Suprapubic skin (tissue), 4 donors: ENCODE results near the gene ITGA3. TPM values are rescaled to one million over a fixed set of nuclear protein-coding genes. Genes with fewer than 3 reads are reported as not detected.
A peak's percentile ranks its signal among the peaks of the same experiment; 100 is the strongest.

Experiments
- DNase-seq, 2 donors: peaks; one replicate each; pipeline ENCODE4 v3.0.0-alpha.2; 2019; ENCODE audit warnings: low spot score in 2 of 2
- H3K27ac ChIP-seq: fragments of 200-600 bp; sonication (generic); one replicate; pipeline ENCODE4 v1.5.1; 2019
- H3K27me3 ChIP-seq: fragments of 200-600 bp; sonication (generic); one replicate; pipeline ENCODE4 v1.5.1; 2019
- H3K36me3 ChIP-seq: fragments of 200-600 bp; sonication (generic); one replicate; pipeline ENCODE4 v1.5.1; 2019
- H3K4me1 ChIP-seq: fragments of 200-600 bp; sonication (generic); one replicate; pipeline ENCODE4 v1.5.1; 2019
- H3K4me3 ChIP-seq: fragments of 200-600 bp; sonication (generic); one replicate; pipeline ENCODE4 v1.5.1; 2019; ENCODE audit warnings: mild to moderate bottlenecking
- H3K9me3 ChIP-seq: fragments of 200-600 bp; sonication (generic); one replicate; pipeline ENCODE4 v1.5.1; 2019
- CTCF ChIP-seq, 2 donors: fragments of 200-600 bp in 1 of 2; fragments of 450-650 bp in 1 of 2; sonication (generic) in 1 of 2; IDR thresholded peaks; one replicate each; pipeline ENCODE4 v1.5.1; 2016 to 2019; ENCODE audit warnings: antibody characterized with exemption in 2 of 2, mild to moderate bottlenecking in 1 of 2, moderate library complexity in 1 of 2
- EP300 ChIP-seq: sonication (generic); formaldehyde crosslinking; IDR thresholded peaks from one replicate; pipeline ENCODE4 v1.6.1; 2017; ENCODE audit warnings: antibody characterized with exemption
- POLR2A ChIP-seq, 2 donors: fragments of 450-650 bp; IDR thresholded peaks; one replicate each; pipeline ENCODE4 v1.6.1; 2017; ENCODE audit warnings: antibody characterized with exemption in 2 of 2, mild to moderate bottlenecking in 2 of 2, moderate library complexity in 2 of 2
- POLR2AphosphoS5 ChIP-seq, 3 donors: sonication (generic); formaldehyde crosslinking; IDR thresholded peaks; one replicate each; pipeline ENCODE4 v1.6.1; 2017; ENCODE audit warnings: antibody characterized with exemption in 3 of 3
- WGBS: methylation state at CpG from one replicate; pipeline ENCODE4 v1.1.5; 2018; 5-methylcytosine and 5-hydroxymethylcytosine counted together
- total RNA-seq, 4 donors: library from RNA; depleted of rRNA; stranded (reverse); fragments of >200 nt; gene quantifications; one replicate each; pipeline ENCODE4 v1.1.0, GENCODE V29; 2016

The ITGA3 gene
- total RNA-seq, 4 donors from 2014 or later, result 85.9 to 229 (median 198) TPM

- Histone ChIP-seq H3K36me3 (peaks cover 57% of the 10 kb centered on the region), H3K27ac (no peak overlapping the region)
- no peak for TF ChIP-seq POLR2A (IDR thresholded peaks at IDR 0.05)
- TF ChIP-seq EP300, result no peak
- no peak for TF ChIP-seq POLR2AphosphoS5 (IDR thresholded peaks at IDR 0.05)
- TF ChIP-seq CTCF (IDR thresholded peaks at IDR 0.05), result no peak
Observed at GRCh38 chr17:50078430-50078829, 22.5 kb downstream of the ITGA3 start.

GRCh38 chr17:50079334-50080095 lies 23.6 kb downstream of the ITGA3 start:
- no peak for DNase-seq
- peaks cover 50% of the 10 kb centered on the region for H3K36me3 ChIP-seq
- H3K4me3 ChIP-seq, result no peak overlapping the region
- no peaks in the 10 kb centered on the region for H3K27me3 ChIP-seq
- H3K27ac ChIP-seq, result no peak overlapping the region
- 46% methylated on average over 12 of the region's 12 CpGs for WGBS
- no peaks in the 10 kb centered on the region for H3K9me3 ChIP-seq
- TF ChIP-seq CTCF (IDR thresholded peaks at IDR 0.05) (peak; percentile 40 to 77), POLR2A (IDR thresholded peaks at IDR 0.05) (no peak)
- H3K4me1 ChIP-seq, result peaks cover 19% of the 10 kb centered on the region

More at GRCh38 chr17:50078430-50078829, 22.5 kb downstream of the ITGA3 start:
- H3K9me3 ChIP-seq, result no peaks in the 10 kb centered on the region
- DNase-seq, result no peak
- WGBS, result 77% methylated on average over 4 of the region's 4 CpGs
- peaks cover 19% of the 10 kb centered on the region for H3K4me1 ChIP-seq
- no peaks in the 10 kb centered on the region for H3K27me3 ChIP-seq
- H3K4me3 ChIP-seq, result no peak overlapping the region

- peaks cover 19% of the 10 kb centered on the region for H3K4me1 ChIP-seq
- TF ChIP-seq EP300, result no peak
- TF ChIP-seq POLR2AphosphoS5 (IDR thresholded peaks at IDR 0.05), result no peak
- no peak for TF ChIP-seq CTCF (IDR thresholded peaks at IDR 0.05)
- no peak for TF ChIP-seq POLR2A (IDR thresholded peaks at IDR 0.05)
- no peaks in the 10 kb centered on the region for H3K27me3 ChIP-seq
- H3K27ac ChIP-seq, result no peak overlapping the region
- no peak overlapping the region for H3K4me3 ChIP-seq
- peaks cover 46% of the 10 kb centered on the region for H3K36me3 ChIP-seq
- no peaks in the 10 kb centered on the region for H3K9me3 ChIP-seq
- 62% methylated on average over 11 of the region's 11 CpGs for WGBS
- no peak for DNase-seq
Observed at GRCh38 chr17:50080096-50080480, 24.2 kb downstream of the ITGA3 start.

GRCh38 chr17:50080827-50081226 lies 24.9 kb downstream of the ITGA3 start:
- H3K36me3 ChIP-seq, result peaks cover 39% of the 10 kb centered on the region
- DNase-seq, result no peak
- H3K27me3 ChIP-seq, result no peaks in the 10 kb centered on the region
- TF ChIP-seq POLR2AphosphoS5 (IDR thresholded peaks at IDR 0.05) (no peak), POLR2A (IDR thresholded peaks at IDR 0.05) (no peak), EP300 (no peak), CTCF (IDR thresholded peaks at IDR 0.05) (no peak)
- no peak overlapping the region for H3K4me3 ChIP-seq
- no peaks in the 10 kb centered on the region for H3K9me3 ChIP-seq
- 77% methylated on average over 7 of the region's 7 CpGs for WGBS
- H3K4me1 ChIP-seq, result peaks cover 19% of the 10 kb centered on the region
- no peak overlapping the region for H3K27ac ChIP-seq

- H3K36me3 ChIP-seq, result peaks cover 29% of the 10 kb centered on the region
- H3K27ac ChIP-seq, result no peak overlapping the region
- no peaks in the 10 kb centered on the region for H3K27me3 ChIP-seq
- no peaks in the 10 kb centered on the region for H3K9me3 ChIP-seq
- H3K4me3 ChIP-seq, result no peak overlapping the region
- TF ChIP-seq POLR2AphosphoS5 (IDR thresholded peaks at IDR 0.05) (no peak), EP300 (no peak), POLR2A (IDR thresholded peaks at IDR 0.05) (no peak), CTCF (IDR thresholded peaks at IDR 0.05) (no peak)
- DNase-seq, result no peak
- peaks cover 19% of the 10 kb centered on the region for H3K4me1 ChIP-seq
- 79% methylated on average over 5 of the region's 5 CpGs for WGBS
Observed at GRCh38 chr17:50081757-50082156, 25.8 kb downstream of the ITGA3 start.
